SW 1271 (cell line): ENCODE measurements around the gene ITGA2B.
A peak's percentile ranks its signal among the peaks of the same experiment; 100 is the strongest.
"Not testable (repeated sequence)": the region's sequence is repeated elsewhere in the genome, so short reads cannot be mapped to it uniquely, and the experiment has no call there.

Source experiments
- DNase-seq, 2 experiments: peaks; one replicate each; lab custom pipeline; 2025; lab: John Stamatoyannopoulos, UW

ITGA2B gene

DNA sequence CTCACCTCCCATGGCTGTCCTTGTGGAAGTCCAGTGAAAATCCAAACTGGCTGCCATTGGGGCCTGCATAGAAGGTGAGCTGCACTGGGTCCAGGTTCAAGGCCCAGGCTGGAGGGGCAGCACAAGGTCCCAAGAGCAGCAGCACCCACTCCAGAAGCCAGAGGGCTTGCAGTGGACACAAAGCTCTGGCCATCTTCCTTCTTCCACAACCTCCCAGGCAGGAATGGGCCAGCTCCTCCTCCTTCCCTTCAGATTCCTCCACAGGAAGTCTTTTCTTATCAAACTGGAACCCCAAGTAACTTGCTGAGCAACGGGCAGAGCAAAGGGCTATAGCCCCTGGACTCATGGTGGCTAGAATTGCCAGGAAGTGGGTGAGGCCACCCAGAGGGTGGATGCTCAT, at the start of gene ITGA2B:
Gene ITGA2B (minus strand): TSS at position 369 of the 400 bp plus-strand sequence. CDS start 176 bp downstream, at position 193.
- no peak for DNase-seq

GRCh38 chr17:44439168-44439567, 49.7 kb upstream of the ITGA2B start:
- no peak for DNase-seq

GRCh38 chr17:44438636-44439035, 49.2 kb upstream of the ITGA2B start:
- DNase-seq: no peak

- DNase-seq: no peak
These were observed 46.9 kb upstream of the ITGA2B start for GRCh38 chr17:44436336-44436735.

- DNase-seq: no peak
These were observed 43.1 kb upstream of the ITGA2B start for GRCh38 chr17:44432254-44433157.

- DNase-seq: no peak
These were observed 35.5 kb upstream of the ITGA2B start for GRCh38 chr17:44424828-44425461.

DNA sequence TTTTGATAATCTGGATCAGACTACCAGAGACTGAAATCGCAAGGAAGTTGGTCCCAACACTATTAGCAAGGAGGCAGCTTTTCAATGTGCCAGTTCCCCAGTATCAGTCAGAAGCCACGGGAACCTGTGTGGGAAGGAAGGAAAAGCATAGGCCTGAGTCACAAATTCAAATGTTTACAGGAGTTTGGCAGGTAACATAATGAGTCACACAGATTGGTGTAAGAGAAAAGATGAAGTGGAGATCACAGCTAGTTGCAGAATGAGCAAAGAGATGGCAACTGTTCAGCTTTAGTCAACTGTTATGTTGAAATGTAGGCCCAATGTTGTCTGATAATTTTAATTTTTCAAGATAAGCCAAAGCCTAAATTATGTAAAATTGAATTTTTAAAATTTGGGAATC, 28.1 kb upstream of the ITGA2B start:
- no peak for DNase-seq

- no peak for DNase-seq
These were observed 27.3 kb upstream of the ITGA2B start for GRCh38 chr17:44416558-44417289.

DNA sequence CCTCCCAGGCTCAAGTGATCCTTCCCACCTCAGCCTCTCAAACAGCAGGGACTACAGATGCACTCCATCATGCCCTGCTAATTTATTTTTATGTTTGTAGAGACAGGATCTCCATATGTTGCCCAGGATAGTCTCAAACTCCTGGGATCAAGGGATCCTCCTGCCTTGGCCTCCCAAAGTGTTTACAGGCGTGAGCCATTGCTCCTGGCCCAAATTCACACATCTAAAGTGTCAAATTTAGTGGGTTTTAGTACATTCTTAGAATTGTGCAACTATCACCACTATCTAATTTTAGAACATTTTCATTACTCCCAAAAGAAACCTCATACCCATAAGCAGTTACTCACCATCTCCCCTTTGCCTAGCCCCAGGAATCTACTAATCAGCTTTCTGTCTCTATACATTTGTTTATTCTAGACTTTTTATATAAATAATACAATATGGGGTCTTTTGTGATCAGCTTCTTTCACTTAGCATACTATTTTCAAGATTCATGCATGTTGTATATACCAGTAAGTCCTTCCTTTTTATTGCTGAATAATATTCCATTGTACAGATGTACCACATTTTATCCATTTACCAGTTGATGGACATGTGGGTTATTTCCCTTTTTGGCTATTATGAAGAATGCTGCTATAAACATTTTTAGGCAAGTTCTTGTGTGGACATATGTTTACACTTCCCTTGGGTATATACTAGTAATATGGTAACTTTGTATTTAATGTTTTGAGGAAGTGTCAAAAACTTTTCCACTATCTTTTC, 25.1 kb upstream of the ITGA2B start:
- no peak for DNase-seq

DNA sequence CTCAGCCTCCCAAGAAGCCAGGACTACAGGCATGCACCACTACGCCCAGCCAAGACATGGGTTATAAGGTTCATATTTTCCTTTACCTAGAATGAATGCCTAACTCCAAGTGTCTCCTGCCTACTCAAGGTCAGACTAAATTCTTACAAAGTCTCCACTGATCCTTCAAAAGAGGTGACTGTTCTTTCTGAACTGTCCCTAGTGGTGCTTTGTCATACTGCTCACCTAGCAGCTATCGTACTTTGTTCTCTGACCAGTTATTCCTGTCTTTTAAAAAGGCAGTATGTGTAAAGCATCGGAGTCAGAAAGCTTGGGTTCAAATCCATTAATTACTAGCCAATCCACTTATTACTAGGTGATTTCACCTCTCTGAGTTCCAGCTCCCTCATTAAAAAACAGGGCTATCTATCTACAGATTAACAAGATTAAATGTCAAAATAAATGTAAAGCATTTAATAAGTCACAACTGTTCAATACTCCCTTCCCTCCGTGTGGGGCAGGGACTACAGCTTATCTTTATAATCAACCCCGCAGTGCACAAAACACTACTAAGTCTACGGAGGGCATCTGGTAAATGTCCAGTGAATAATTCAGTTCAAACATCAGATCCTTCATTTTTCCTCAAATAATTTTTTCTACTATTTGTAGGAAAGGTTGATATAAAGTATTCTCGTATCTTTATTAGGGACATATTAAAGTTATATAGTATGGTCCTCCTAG, 20.0 kb upstream of the ITGA2B start:
- no peak for DNase-seq

DNA sequence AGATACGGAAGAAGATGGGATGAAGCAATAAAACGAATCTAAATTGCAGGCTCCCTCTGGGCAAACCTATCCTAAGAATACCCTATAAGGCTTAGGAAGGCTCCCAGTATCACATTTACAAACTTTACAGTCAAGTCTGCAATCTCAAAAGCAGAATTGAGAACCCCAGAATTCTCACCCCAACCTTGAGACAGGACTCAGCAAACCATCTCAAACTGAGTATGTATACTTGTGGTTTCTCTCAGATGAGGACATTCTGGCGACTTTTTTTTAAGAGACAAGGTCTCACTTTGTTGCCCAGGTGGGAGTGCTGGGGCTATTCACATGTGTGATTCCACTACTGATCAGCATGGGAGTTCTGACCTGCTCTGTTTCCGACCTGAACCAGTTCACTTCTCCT, 19.3 kb upstream of the ITGA2B start:
- DNase-seq: no peak

- DNase-seq: no peak
These were observed 13.2 kb upstream of the ITGA2B start for GRCh38 chr17:44402564-44403172.

GRCh38 chr17:44400226-44400847, 10.9 kb upstream of the ITGA2B start:
- DNase-seq: peak in 1 of 2 experiments; percentile 23

GRCh38 chr17:44398692-44399691, 9.5 kb upstream of the ITGA2B start:
- no peak for DNase-seq

GRCh38 chr17:44397479-44398440, 8.3 kb upstream of the ITGA2B start:
- no peak for DNase-seq

DNA sequence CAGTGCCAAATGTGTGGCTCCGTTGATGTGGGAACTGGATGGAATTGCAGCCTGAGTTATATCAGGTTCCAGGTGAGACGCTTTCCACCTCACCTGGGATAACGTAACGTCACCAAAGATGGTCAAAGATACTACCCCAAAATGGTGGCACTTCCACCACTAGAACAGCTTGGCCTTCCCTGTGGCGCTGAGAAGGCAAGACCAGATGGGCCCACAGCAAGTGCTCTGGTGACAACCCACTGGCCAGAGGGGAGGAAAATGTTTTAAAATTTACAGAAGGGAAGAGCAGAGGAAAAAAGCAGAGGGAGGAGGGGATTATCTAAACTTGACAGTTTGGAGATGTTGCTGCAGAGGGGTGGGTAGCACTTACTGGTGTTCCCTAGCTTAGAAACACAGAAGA, 7.5 kb upstream of the ITGA2B start:
- no peak for DNase-seq

GRCh38 chr17:44394833-44395232, 5.4 kb upstream of the ITGA2B start:
- no peak for DNase-seq

DNA sequence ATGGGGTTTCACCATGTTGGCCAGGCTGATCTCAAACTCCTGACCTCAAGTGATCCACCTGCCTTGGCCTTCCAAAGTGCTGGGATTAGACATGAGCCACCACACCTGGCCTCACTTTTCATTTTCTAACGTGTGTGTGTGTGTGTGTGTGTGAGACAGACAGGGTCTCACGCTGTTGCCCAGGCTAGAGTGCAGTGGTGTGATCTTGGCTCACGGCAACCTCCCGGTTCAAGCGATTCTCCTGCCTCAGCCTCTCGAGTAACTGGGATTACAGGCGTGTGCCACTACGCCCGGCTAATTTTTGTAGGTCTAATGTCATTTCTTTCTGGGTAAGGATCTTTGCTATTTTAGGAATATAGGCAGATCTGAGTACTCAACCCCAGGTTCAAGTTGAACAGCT, 4.7 kb upstream of the ITGA2B start:
- DNase-seq: not testable (repeated sequence)
